ENCODE measurements around the gene HPRT1.

DNA sequence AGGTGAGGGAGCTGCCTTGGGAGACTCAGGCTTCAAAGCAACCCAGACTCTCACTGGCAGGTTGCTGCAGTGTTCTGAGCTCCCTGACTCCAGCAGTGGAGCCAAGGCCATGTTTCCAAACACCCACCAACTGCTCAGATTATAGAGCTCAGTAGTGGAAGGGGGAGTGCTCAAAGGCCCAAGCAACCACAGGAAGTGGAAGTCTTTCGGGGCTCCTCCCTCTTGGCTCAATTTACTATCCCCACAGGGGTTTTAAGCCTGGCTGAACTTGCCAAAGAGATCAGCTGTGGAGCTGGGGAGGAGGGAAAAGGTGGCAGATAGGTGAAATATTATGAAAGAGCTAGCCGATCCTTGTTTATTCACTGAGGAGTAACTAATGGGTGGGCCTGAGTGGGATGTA is 82.5 kb downstream of the HPRT1 start:
- TF ChIP-seq CTCF (IDR thresholded peaks at IDR 0.05) (no peak), POLR2A (IDR thresholded peaks at IDR 0.05) (no peak), POLR2AphosphoS5 (IDR thresholded peaks at IDR 0.05) (no peak)
